ENCODE data around the gene CNDP2. TPM values are rescaled to one million over a fixed set of nuclear protein-coding genes. Genes with fewer than 3 reads are reported as not detected.
A peak's percentile ranks its signal among the peaks of the same experiment; 100 is the strongest.

The CNDP2 gene
- total RNA-seq, 1 donor from 2014 or later: 71.0 TPM

DNA sequence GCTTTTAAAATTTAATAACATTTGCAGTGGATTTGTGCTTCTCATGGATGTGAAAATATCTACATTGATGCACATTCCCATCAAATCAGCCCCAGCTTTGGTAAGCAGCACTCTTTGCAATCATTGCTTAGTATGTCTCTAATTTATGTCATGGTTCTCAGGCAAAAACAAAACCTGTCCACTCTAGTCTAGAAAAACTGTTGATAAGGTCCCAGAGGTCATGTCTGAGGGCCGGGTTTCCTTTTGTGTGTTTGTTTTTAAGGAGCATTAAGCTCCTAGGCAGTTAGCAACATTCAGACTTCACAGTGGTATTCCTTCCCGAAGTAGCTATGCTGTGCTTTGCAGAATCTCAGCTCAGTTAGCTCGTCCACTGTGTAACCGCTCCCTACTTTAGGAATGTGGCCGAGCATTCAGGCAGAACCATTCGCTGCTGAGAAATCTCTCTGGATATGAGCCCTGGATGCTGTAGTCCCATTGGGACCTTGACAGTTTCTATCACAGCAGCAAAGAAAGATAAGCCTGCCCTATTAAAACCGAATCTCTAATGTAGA is 43.1 kb upstream of the CNDP2 start:
- Histone ChIP-seq H3K9me3 (replicated peaks) (no peaks in the 10 kb centered on the region), H3K27me3 (ENCODE audit: low read depth) (peaks cover 22% of the 10 kb centered on the region), H3K4me3 (no peak overlapping the region), H3K36me3 (no peaks in the 10 kb centered on the region), H3K27ac (replicated peaks) (peak overlapping the region; percentile 94), H3K4me1 (peaks cover 89% of the 10 kb centered on the region)
- no peak for TF ChIP-seq CTCF (IDR thresholded peaks at IDR 0.05; ENCODE audit: borderline replicate concordance)
- intact Hi-C loops (cut with micrococcal nuclease): no loop called here
- no peak for DNase-seq

DNA sequence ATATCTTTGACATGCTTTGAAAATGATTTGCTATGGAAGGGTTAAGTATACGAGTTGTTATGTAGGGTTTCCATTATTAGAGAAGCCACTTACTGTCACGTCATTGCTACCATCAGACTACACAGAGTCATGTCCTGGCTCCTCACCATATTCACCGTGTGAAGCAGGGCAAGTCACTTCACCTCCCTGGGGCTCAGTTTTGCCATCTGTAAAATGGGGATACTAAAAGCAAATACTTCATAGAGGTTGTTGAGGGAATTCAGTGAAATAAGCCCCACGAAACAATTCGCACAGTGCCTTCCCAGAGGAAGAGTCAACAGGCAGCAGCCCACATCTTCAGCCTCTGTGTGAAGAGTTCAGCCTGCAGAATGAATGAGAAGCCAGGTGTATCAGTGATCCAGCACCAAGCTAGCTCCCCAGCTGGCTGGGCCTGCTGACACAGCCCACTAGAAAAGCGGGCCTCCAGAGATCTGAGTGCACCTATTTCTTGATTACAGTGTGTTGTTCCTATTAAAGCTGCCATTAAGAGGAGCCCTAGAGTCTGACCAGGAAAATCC is 42.4 kb upstream of the CNDP2 start:
- no peak for DNase-seq
- intact Hi-C loops (cut with micrococcal nuclease): no loop called here
- H3K27ac ChIP-seq (replicated peaks): peak overlapping the region; percentile 94
- TF ChIP-seq CTCF (IDR thresholded peaks at IDR 0.05; ENCODE audit: borderline replicate concordance): no peak
- H3K4me3 ChIP-seq: no peak overlapping the region
- H3K27me3 ChIP-seq (ENCODE audit: low read depth): peaks cover 23% of the 10 kb centered on the region
- no peaks in the 10 kb centered on the region for H3K9me3 ChIP-seq (replicated peaks)
- H3K4me1 ChIP-seq: peaks cover 95% of the 10 kb centered on the region
- H3K36me3 ChIP-seq: no peaks in the 10 kb centered on the region

GRCh38 chr18:74454279-74454751 is 41.8 kb upstream of the CNDP2 start:
- peaks cover 23% of the 10 kb centered on the region for H3K27me3 ChIP-seq (ENCODE audit: low read depth)

DNA sequence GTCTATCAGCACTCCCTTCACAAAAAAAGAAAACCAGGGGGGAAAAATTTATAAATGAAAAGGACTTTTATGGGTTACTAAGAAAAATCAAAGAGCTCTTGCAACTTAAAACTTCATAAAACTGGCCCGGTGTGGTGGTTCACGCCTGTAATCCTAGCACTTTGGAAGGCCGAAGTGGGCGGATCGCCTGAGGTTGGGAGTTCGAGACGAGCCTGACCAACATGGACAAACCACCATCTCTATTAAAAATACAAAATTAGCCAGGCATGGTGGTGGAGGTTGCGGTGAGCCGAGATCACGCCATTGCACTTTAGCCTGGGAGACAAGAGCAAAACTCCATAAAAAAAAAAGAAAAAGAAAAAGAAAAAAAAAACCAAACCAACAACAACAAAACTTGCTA is 40.8 kb upstream of the CNDP2 start:
- Histone ChIP-seq H3K36me3 (no peaks in the 10 kb centered on the region), H3K27me3 (ENCODE audit: low read depth) (peaks cover 23% of the 10 kb centered on the region), H3K9me3 (replicated peaks) (no peaks in the 10 kb centered on the region), H3K27ac (replicated peaks) (peak overlapping the region; percentile 94), H3K4me1 (peaks cover 95% of the 10 kb centered on the region), H3K4me3 (peak overlapping the region; percentile 82)
- intact Hi-C loops (cut with micrococcal nuclease): no loop called here
- no peak for TF ChIP-seq CTCF (IDR thresholded peaks at IDR 0.05; ENCODE audit: borderline replicate concordance)
- no peak for DNase-seq

More at GRCh38 chr18:74454279-74454751, 41.8 kb upstream of the CNDP2 start:
- Histone ChIP-seq H3K4me1 (peaks cover 97% of the 10 kb centered on the region), H3K9me3 (replicated peaks) (no peaks in the 10 kb centered on the region), H3K27ac (replicated peaks) (peak overlapping the region; percentile 94), H3K36me3 (no peaks in the 10 kb centered on the region), H3K4me3 (peak overlapping the region; percentile 82)
- intact Hi-C loops (cut with micrococcal nuclease): no loop called here
- DNase-seq: no peak
- no peak for TF ChIP-seq CTCF (IDR thresholded peaks at IDR 0.05; ENCODE audit: borderline replicate concordance)

DNA sequence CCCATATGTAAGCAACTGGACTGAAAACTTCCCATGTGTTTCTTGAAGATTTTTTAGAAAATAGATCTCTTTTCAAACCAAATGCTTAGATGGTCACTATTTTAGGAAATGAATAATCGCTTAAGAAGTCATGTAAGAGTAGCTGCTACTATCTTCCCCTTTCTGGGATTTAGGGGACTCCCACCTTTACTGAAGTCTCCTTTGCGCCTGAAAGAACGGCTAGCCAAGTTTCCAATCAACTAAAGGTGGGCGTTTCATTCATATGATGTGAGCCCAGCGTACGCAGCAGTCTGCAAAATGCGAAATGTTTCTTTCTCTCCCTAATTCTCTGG is 40.2 kb upstream of the CNDP2 start:
- DNase-seq: no peak
- Histone ChIP-seq H3K4me1 (peaks cover 89% of the 10 kb centered on the region), H3K36me3 (no peaks in the 10 kb centered on the region), H3K4me3 (peak overlapping the region; percentile 82), H3K27ac (replicated peaks) (peak overlapping the region; percentile 94), H3K27me3 (ENCODE audit: low read depth) (peaks cover 23% of the 10 kb centered on the region), H3K9me3 (replicated peaks) (no peaks in the 10 kb centered on the region)
- TF ChIP-seq CTCF (IDR thresholded peaks at IDR 0.05; ENCODE audit: borderline replicate concordance): no peak
- intact Hi-C loops (cut with micrococcal nuclease): no loop called here
